HL-60 (cell line): Measurements from ENCODE around the gene ARID1A.

Experiments
- POLR2AphosphoS5 ChIP-seq: IDR thresholded peaks from 2 replicates; pipeline ENCODE4 v1.6.1; 2012; ENCODE audit warnings: low read depth
- TF ChIP-seq, protein P1 (sequence below): IDR thresholded peaks from one replicate; pipeline ENCODE4 v1.5.1; 2011; ENCODE audit warnings: low read length, control low read depth, inconsistent platforms; ENCODE audit not compliant: insufficient read depth

DNA sequence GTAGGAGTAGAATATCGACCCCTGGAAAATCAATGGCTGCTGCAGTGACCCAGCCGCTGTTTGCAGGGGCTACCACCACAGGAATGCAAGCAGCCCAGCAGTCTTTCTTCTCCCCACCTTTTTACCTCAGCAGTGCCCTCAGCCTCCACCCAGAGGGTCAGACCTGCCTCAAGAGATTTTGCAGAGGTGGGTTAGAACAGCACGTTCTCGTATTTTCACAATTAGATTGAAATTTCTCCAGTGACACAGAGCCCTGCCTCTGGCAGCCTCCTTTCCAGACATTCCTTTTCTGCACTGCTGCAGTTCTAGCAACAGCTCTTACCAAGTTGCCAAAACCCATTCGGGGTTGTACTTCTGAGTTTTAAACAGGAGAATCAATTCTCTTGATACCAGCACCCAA, 53.6 kb downstream of the ARID1A start:
- TF ChIP-seq, protein P1, sequence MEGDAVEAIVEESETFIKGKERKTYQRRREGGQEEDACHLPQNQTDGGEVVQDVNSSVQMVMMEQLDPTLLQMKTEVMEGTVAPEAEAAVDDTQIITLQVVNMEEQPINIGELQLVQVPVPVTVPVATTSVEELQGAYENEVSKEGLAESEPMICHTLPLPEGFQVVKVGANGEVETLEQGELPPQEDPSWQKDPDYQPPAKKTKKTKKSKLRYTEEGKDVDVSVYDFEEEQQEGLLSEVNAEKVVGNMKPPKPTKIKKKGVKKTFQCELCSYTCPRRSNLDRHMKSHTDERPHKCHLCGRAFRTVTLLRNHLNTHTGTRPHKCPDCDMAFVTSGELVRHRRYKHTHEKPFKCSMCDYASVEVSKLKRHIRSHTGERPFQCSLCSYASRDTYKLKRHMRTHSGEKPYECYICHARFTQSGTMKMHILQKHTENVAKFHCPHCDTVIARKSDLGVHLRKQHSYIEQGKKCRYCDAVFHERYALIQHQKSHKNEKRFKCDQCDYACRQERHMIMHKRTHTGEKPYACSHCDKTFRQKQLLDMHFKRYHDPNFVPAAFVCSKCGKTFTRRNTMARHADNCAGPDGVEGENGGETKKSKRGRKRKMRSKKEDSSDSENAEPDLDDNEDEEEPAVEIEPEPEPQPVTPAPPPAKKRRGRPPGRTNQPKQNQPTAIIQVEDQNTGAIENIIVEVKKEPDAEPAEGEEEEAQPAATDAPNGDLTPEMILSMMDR: no peak
- TF ChIP-seq POLR2AphosphoS5: no peak
